ENCODE measurements around the gene MAPKAPK2. TPM values are rescaled to one million over a fixed set of nuclear protein-coding genes. Genes with fewer than 3 reads are reported as not detected.

The MAPKAPK2 gene
- total RNA-seq, 1 donor from 2014 or later = 24.7 TPM

DNA sequence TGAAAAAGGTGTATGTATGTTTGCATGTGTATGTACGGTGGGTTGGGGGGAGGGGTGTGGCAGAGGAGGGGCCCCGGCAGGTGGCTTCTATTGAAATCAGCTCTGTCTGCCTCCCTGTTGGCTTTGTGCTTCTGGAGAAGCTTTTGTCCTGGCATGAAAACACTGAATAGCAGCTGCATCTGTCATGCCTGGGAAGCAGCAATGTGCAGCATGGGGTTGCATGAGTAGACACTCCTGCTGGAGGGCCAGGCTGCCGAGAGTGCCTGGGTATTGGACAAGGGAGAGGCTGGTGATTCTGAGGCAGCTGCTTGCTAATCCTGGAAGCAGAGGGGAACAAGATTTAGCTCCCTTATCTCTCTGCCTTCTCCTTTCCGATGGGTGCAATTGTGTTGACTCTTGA, 20.5 kb downstream of the MAPKAPK2 start:
- Mint-ChIP-seq H3K4me3 (peak overlapping the region; percentile 69), H3K9me3 (no peaks in the 10 kb centered on the region), H3K36me3 (no peaks in the 10 kb centered on the region), H3K27me3 (ENCODE audit: insufficient read depth, low read depth) (peaks cover 2% of the 10 kb centered on the region), H3K27ac (peak overlapping the region; percentile 80), H3K4me1 (peaks cover 79% of the 10 kb centered on the region)
- no peak overlapping the region for H3K9ac ChIP-seq
- no peaks in the 10 kb centered on the region for H3K36me3 ChIP-seq
- H3K27me3 ChIP-seq = no peaks in the 10 kb centered on the region
- H3K4me3 ChIP-seq = peak overlapping the region; percentile 25
- peak; percentile 81 for DNase-seq (ENCODE audit: low spot score)
- TF ChIP-seq EZH2 (IDR thresholded peaks at IDR 0.05) (no peak), CTCF (IDR thresholded peaks at IDR 0.05) (no peak)
- H3K4me1 ChIP-seq = peaks cover 77% of the 10 kb centered on the region
- peaks cover 72% of the 10 kb centered on the region for H3K79me2 ChIP-seq (ENCODE audit: low read depth)
- H2AFZ ChIP-seq (replicated peaks) = no peak overlapping the region
- H4K20me1 ChIP-seq (ENCODE audit: low read depth) = peaks cover 100% of the 10 kb centered on the region
- peak overlapping the region; percentile 66 for H3K27ac ChIP-seq
- no peaks in the 10 kb centered on the region for H3K9me3 ChIP-seq (ENCODE audit: low read depth)
- H3F3A ChIP-seq (ENCODE audit: low read depth) = peaks cover 42% of the 10 kb centered on the region
- peak overlapping the region; percentile 69 for H3K4me2 ChIP-seq

DNA sequence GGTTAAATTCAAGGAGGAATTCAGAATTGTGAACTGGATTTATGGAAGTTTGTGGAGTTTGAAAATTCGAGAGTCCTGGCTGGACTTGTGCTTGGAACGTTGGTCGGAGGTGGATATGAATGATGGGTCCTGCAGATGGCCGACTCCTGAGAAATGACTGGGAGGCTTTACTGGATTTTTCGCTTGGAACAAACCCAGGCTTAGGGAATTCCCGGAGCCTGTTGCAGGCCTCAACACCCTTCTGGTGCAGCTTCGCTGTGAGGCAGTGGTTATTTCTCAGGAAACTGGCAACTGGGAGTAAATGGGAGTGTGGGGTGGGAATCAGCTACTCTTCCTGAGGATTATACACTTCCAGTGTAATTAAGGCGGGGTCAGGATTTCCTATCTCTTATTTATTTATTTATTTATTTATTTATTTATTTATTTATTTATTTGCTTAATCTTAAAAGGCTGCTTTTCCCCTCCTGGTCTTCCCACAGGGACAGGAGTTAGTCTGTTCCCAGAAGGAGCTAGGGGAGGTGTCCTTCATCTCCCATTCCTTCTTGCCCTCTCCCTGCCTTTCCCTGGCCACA, 21.1 kb downstream of the MAPKAPK2 start:
- TF ChIP-seq EZH2phosphoT487 (IDR thresholded peaks at IDR 0.05) (no peak), EZH2 (IDR thresholded peaks at IDR 0.05) (no peak), CTCF (IDR thresholded peaks at IDR 0.05) (no peak)
- Histone ChIP-seq H3K27ac (peak overlapping the region; percentile 66), H3F3A (ENCODE audit: low read depth) (peaks cover 42% of the 10 kb centered on the region), H3K4me2 (peak overlapping the region; percentile 69), H2AFZ (replicated peaks) (no peak overlapping the region), H3K36me3 (no peaks in the 10 kb centered on the region), H3K4me1 (peaks cover 77% of the 10 kb centered on the region), H3K9me3 (ENCODE audit: low read depth) (no peaks in the 10 kb centered on the region), H3K9ac (no peak overlapping the region), H3K79me2 (ENCODE audit: low read depth) (peaks cover 78% of the 10 kb centered on the region), H4K20me1 (ENCODE audit: low read depth) (peaks cover 99% of the 10 kb centered on the region), H3K27me3 (no peaks in the 10 kb centered on the region), H3K4me3 (peak overlapping the region; percentile 25)
- H3K27me3 Mint-ChIP-seq (ENCODE audit: insufficient read depth, low read depth) = peaks cover 2% of the 10 kb centered on the region
- peaks cover 78% of the 10 kb centered on the region for H3K4me1 Mint-ChIP-seq
- no peak for DNase-seq (ENCODE audit: low spot score)
- H3K9me3 Mint-ChIP-seq = no peaks in the 10 kb centered on the region
- peak overlapping the region; percentile 69 for H3K4me3 Mint-ChIP-seq
- H3K27ac Mint-ChIP-seq = peak overlapping the region; percentile 80
- H3K36me3 Mint-ChIP-seq = no peaks in the 10 kb centered on the region

- Histone ChIP-seq H3K4me2 (peak overlapping the region; percentile 69), H2AFZ (replicated peaks) (no peak overlapping the region), H3K9me3 (ENCODE audit: low read depth) (no peaks in the 10 kb centered on the region), H3K79me2 (ENCODE audit: low read depth) (peaks cover 79% of the 10 kb centered on the region), H3K36me3 (no peaks in the 10 kb centered on the region), H3K27me3 (no peaks in the 10 kb centered on the region), H3K4me1 (peaks cover 77% of the 10 kb centered on the region), H3K27ac (no peak overlapping the region), H3K4me3 (no peak overlapping the region), H4K20me1 (ENCODE audit: low read depth) (peaks cover 93% of the 10 kb centered on the region), H3K9ac (no peak overlapping the region), H3F3A (ENCODE audit: low read depth) (peaks cover 42% of the 10 kb centered on the region)
- Mint-ChIP-seq H3K9me3 (no peaks in the 10 kb centered on the region), H3K4me1 (peaks cover 75% of the 10 kb centered on the region), H3K27me3 (ENCODE audit: insufficient read depth, low read depth) (peaks cover 2% of the 10 kb centered on the region), H3K27ac (peak overlapping the region; percentile 80), H3K36me3 (no peaks in the 10 kb centered on the region), H3K4me3 (peak overlapping the region; percentile 33)
- peak; percentile 74 for DNase-seq (ENCODE audit: low spot score)
- TF ChIP-seq CTCF (IDR thresholded peaks at IDR 0.05) (no peak), EZH2phosphoT487 (IDR thresholded peaks at IDR 0.05) (no peak), EZH2 (IDR thresholded peaks at IDR 0.05) (no peak)
These were observed 21.6 kb downstream of the MAPKAPK2 start for GRCh38 chr1:206706298-206706791.
